Thoracic aorta (tissue), 2 donors: ENCODE measurements around the gene PRR19. TPM values are rescaled to one million over a fixed set of nuclear protein-coding genes. Genes with fewer than 3 reads are reported as not detected.

Source experiments
- ATAC-seq: fragments of 150-250 bp; one replicate; pipeline ENCODE4 v1.8.0; 2017; ENCODE audit warnings: low read depth; ENCODE audit not compliant: insufficient number of reproducible peaks, low FRiP score
- DNase-seq: peaks from one replicate; pipeline ENCODE4 v3.0.0-alpha.2; 2020; ENCODE audit warnings: low spot score
- H3K27ac ChIP-seq, 2 donors: fragments of 200-600 bp; sonication (generic); 1 replicate in 1 of 2; 2 replicates in 1 of 2; pipeline ENCODE4 v1.5.1; 2016; ENCODE audit warnings: mild to moderate bottlenecking in 2 of 2, moderate library complexity in 2 of 2
- H3K27me3 ChIP-seq: fragments of 200-600 bp; sonication (generic); replicated peaks from 2 replicates; pipeline ENCODE4 v1.6.0; 2016; ENCODE audit warnings: mild to moderate bottlenecking; ENCODE audit not compliant: insufficient read depth
- H3K36me3 ChIP-seq: fragments of 200-600 bp; sonication (generic); one replicate; pipeline ENCODE4 v1.5.1; 2016
- H3K4me1 ChIP-seq, 2 donors: fragments of 200-600 bp; sonication (generic); 1 replicate in 1 of 2; 2 replicates in 1 of 2; pipeline versions ENCODE4 v1.5.1 to v1.6.0; 2016; ENCODE audit warnings: low read depth in 2 of 2, mild to moderate bottlenecking in 1 of 2; ENCODE audit not compliant: control insufficient read depth in 1 of 2
- H3K4me3 ChIP-seq: fragments of 200-600 bp; sonication (generic); 2 replicates; pipeline ENCODE4 v1.5.1; 2016; ENCODE audit warnings: mild to moderate bottlenecking
- H3K9me3 ChIP-seq: fragments of 200-600 bp; sonication (generic); 2 replicates; pipeline ENCODE4 v1.5.1; 2016
- CTCF ChIP-seq: fragments of 200-600 bp; sonication (generic); IDR thresholded peaks from one replicate; pipeline ENCODE4 v1.5.1; 2019; ENCODE audit warnings: antibody characterized with exemption
- total RNA-seq, 2 donors: library from RNA; depleted of rRNA; stranded (reverse); fragments of >200 nt; gene quantifications; one replicate each; pipeline versions ENCODE4 v1.1.0 to v1.2.3, GENCODE V29; 2016

Gene PRR19
- total RNA-seq, 2 donors from 2014 or later: not detected

DNA sequence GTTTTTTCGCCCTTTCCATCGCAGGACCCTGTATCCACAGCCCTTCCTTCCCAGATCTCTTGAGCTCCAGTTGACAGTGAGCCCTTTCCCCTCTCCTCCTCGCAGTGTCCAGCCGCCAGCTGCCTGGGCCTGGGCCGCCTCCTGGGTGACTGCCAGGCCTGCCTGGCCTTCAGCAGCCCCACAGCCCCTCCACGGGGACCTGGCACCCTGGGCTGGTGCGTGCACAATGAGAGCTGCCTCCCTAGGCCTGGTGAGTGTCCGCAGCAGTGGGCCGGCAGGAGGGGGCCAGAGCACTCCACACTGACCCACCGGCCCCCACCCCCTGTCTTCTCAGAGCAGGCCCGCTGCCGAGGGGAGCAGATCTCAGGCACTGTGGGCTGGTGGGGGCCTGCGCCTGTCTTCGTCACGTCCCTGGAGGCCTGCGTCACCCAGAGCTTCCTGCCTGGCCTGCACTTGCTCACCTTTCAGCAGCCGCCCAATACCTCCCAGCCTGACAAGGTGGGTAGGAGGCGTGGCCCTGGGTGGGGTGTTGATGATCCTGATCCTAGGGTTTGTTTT, 42.5 kb downstream of the PRR19 start:
- Histone ChIP-seq H3K27ac (no peak overlapping the region), H3K9me3 (no peaks in the 10 kb centered on the region), H3K36me3 (peaks cover 10% of the 10 kb centered on the region), H3K27me3 (no peaks in the 10 kb centered on the region), H3K4me1 (no peaks in the 10 kb centered on the region), H3K4me3 (no peak overlapping the region)
- TF ChIP-seq CTCF: no peak
- ATAC-seq: no peak
- DNase-seq: no peak

DNA sequence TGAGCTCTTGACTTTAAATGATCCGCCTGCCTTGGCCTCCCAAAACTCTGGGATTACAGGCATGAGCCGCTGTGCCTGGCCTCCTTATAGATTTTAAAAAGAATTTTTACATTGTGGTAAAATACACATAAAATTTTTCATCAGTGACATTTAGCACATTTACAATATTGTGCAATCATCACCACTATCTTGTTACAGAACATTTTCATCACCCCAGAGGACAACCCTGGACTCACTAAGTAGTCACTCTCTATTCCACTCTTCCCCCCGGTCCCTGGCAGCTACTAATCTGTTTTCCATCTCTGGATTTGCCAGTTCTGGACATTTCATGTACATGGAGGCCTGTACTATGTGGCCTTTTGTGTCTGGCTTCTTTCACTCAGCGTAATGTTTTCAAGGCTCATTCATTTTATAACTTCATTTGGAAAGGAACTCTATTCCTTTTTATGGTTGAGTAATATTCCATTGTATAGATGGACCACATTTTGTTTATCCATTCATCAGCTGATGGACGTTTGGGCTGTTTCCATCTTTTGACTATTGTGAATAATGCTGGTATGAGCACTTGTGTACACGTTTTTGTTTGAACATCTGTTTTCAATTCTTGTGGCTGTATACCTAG, 43.4 kb downstream of the PRR19 start:
- no peaks in the 10 kb centered on the region for H3K27me3 ChIP-seq
- DNase-seq: no peak
- ATAC-seq: no peak
- H3K36me3 ChIP-seq: peaks cover 10% of the 10 kb centered on the region
- no peak overlapping the region for H3K27ac ChIP-seq
- TF ChIP-seq CTCF: no peak
- H3K4me3 ChIP-seq: no peak overlapping the region
- no peaks in the 10 kb centered on the region for H3K9me3 ChIP-seq
- H3K4me1 ChIP-seq: no peaks in the 10 kb centered on the region

DNA sequence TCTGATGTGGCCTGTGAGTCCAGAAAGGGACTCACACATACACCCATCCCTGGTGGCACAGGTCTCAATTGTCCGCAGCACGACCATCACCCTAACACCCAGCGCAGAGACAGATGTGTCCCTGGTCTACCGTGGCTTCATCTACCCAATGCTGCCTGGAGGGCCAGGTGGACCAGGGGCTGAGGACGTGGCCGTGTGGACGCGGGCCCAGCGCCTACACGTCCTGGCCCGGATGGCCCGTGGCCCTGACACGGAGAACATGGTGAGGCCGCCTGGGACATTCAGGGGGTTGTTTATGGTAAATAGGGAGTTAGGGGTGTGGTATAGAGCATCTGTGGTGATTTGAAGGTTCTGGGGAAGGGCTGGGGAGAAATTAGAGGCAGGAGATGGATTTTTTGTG, 46.3 kb downstream of the PRR19 start:
- no peak for TF ChIP-seq CTCF
- H3K4me1 ChIP-seq: no peaks in the 10 kb centered on the region
- no peaks in the 10 kb centered on the region for H3K27me3 ChIP-seq
- H3K9me3 ChIP-seq: no peaks in the 10 kb centered on the region
- peaks cover 7% of the 10 kb centered on the region for H3K36me3 ChIP-seq
- ATAC-seq (no peak), DNase-seq (no peak)
- H3K27ac ChIP-seq: no peak overlapping the region
- H3K4me3 ChIP-seq: no peak overlapping the region

DNA sequence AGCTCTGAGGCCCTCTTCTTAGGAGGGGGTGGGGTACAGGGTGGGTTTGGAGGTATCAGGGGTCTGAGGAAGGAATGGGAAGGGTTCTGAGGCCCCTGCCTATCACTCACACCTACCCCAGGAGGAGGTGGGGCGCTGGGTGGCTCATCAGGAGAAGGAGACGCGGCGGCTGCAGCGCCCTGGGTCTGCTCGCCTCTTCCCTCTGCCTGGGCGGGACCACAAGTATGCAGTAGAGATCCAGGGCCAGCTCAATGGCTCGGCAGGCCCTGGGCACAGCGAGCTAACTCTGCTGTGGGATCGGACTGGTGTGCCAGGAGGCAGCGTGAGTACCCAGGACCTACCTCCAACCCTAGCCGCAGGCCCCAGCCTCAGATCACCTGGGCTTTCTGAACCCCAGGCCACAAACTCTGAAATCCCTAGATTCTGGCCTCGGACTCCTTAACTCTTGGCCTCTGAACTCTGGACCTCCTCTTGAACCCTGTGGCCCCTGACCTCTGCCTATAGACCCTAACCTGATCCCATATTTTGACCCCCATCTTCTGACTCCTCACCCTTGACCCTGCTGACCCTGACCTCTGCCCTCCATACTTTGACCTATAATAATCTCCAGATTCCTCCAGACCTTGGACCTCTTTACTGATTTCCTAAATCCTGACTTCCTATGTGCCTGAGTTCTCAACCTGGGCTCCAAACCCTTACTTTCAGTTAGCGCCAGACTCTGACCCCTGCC, 47.6 kb downstream of the PRR19 start:
- H3K36me3 ChIP-seq: peaks cover 11% of the 10 kb centered on the region
- no peak for TF ChIP-seq CTCF

DNA sequence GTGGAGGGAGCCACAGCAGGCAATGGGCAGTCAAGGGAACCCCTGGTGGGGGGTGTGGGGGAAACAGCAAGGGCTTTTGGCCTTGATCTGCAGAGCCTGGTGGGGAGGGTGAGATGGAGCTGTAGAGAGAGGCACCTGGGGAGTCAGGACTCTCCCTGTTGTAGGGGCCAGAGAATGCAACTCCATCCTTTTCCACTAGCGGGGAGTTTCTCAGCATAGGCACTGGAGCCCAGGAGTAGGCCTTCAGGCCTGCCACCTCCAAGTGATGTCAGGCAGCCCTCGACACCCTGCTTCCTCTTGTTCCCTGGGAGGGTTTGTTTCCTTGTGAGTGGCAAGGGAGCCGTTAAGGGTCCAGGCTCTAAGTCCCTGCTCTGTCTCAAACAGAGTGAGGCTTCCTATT, 48.5 kb downstream of the PRR19 start:
- Histone ChIP-seq H3K27ac (no peak overlapping the region), H3K4me1 (no peaks in the 10 kb centered on the region), H3K27me3 (no peaks in the 10 kb centered on the region), H3K4me3 (no peak overlapping the region), H3K36me3 (peaks cover 11% of the 10 kb centered on the region), H3K9me3 (no peaks in the 10 kb centered on the region)
- TF ChIP-seq CTCF: no peak
- DNase-seq (no peak), ATAC-seq (no peak)

More for the DNA sequence above, 47.6 kb downstream of the PRR19 start:
- ATAC-seq (no peak), DNase-seq (no peak)
- no peaks in the 10 kb centered on the region for H3K27me3 ChIP-seq
- H3K4me3 ChIP-seq: no peak overlapping the region
- H3K4me1 ChIP-seq: no peaks in the 10 kb centered on the region
- H3K9me3 ChIP-seq: no peaks in the 10 kb centered on the region
- H3K27ac ChIP-seq: no peak overlapping the region
